K562 (cell line): Measurements from ENCODE around the gene PCF11. TPM values are rescaled to one million over a fixed set of nuclear protein-coding genes. Genes with fewer than 3 reads are reported as not detected.
A peak's percentile ranks its signal among the peaks of the same experiment; 100 is the strongest.

Experiments used
- CBX2 ChIP-seq: fragments of 200-600 bp; sonication (generic); IDR thresholded peaks from one replicate; pipeline ENCODE4 v1.6.1; 2012; ENCODE audit warnings: mild to moderate bottlenecking, low read length, inconsistent platforms; ENCODE audit not compliant: insufficient read depth, poor library complexity, severe bottlenecking
- CHD1 ChIP-seq: fragments of 200-600 bp; sonication (generic); IDR thresholded peaks from one replicate; pipeline ENCODE4 v1.6.1; 2012; ENCODE audit warnings: mild to moderate bottlenecking, moderate library complexity, low read length, inconsistent platforms
- CREM ChIP-seq: IDR thresholded peaks from 2 replicates; pipeline ENCODE4 v1.6.1; 2014; ENCODE audit warnings: antibody characterized with exemption, low read depth
- DIDO1 ChIP-seq: fragments of 450-650 bp; IDR thresholded peaks from 2 replicates; pipeline ENCODE4 v1.6.1; 2016; ENCODE audit warnings: low read depth, missing biosample characterization, missing genetic modification characterization
- HDAC6 ChIP-seq: IDR thresholded peaks from 2 replicates; pipeline ENCODE4 v1.6.1; 2012; ENCODE audit warnings: low read depth, mild to moderate bottlenecking, control low read depth, inconsistent platforms, low read length, moderate library complexity
- KAT7 ChIP-seq: sonication (generic); formaldehyde crosslinking; IDR thresholded peaks from 2 replicates; pipeline ENCODE4 v1.8.0; 2022; ENCODE audit warnings: missing genetic modification reagents, mild to moderate bottlenecking, borderline replicate concordance
- PYGO2 ChIP-seq: fragments of 450-650 bp; IDR thresholded peaks from 2 replicates; pipeline ENCODE4 v1.6.1; 2016; ENCODE audit warnings: mild to moderate bottlenecking, missing genetic modification characterization, moderate library complexity, missing compliant biosample characterization
- RCOR1 ChIP-seq, 2 experiments: IDR thresholded peaks; 2 replicates each; pipeline ENCODE4 v1.6.1; 2012; ENCODE audit warnings: low read depth in 2 of 2, low read length in 2 of 2, borderline replicate concordance in 1 of 2, improper control_type of control experiment in 1 of 2
- RHOXF2B ChIP-seq: fragments of 250-450 bp; sonication (Bioruptor Pico); conservative IDR thresholded peaks from 2 replicates; pipeline ENCODE4 v1.5.1; 2021
- RUNX1 ChIP-seq: sonication (generic); IDR thresholded peaks from 2 replicates; pipeline ENCODE4 v1.6.1; 2016; ENCODE audit warnings: antibody characterized with exemption, low read depth
- TAF9B ChIP-seq: fragments of 450-650 bp; IDR thresholded peaks from 2 replicates; pipeline ENCODE4 v1.6.1; 2018; ENCODE audit warnings: mild to moderate bottlenecking; ENCODE audit not compliant: partially characterized antibody
- ZKSCAN1 ChIP-seq: fragments of 150-350 bp; IDR thresholded peaks from 2 replicates; pipeline ENCODE4 v1.6.1; 2016; ENCODE audit warnings: low read depth, low read length
- ZNF354B ChIP-seq: fragments of 250-450 bp; sonication (Bioruptor Pico); IDR thresholded peaks from 2 replicates; pipeline ENCODE4 v1.4.0; 2020
- ZNF431 ChIP-seq: sonication (generic); formaldehyde crosslinking; IDR thresholded peaks from 2 replicates; pipeline ENCODE4 v1.8.0; 2022; ENCODE audit warnings: mild to moderate bottlenecking, missing genetic modification reagents
- ZNF436 ChIP-seq: fragments of 250-450, 450-650 bp; sonication (Bioruptor Pico); formaldehyde crosslinking; IDR thresholded peaks from 2 replicates; pipeline ENCODE4 v1.7.0; 2020; ENCODE audit warnings: mild to moderate bottlenecking
- polyA plus RNA-seq, 8 experiments: library from polyadenylated mRNA; depleted of rRNA in 4 of 8; stranded (reverse) in 5 of 8; unstranded in 3 of 8; fragments of >200 nt; fragmentation: Nextera tagmentation in 2 of 8; fragmentation: Illumina TruSeq in 1 of 8; extraction: Ambion mirVana in 2 of 8; extraction: Trizol in 1 of 8; gene quantifications; 2 replicates each; pipeline versions ENCODE4 v1.2.1 to v1.2.3, GENCODE V29; 2011 to 2014; ENCODE audit warnings: inconsistent platforms in 1 of 8, missing spikeins in 1 of 8
- total RNA-seq, 7 experiments: library from RNA; depleted of rRNA in 6 of 7; stranded (reverse); fragments of >200 nt in 6 of 7; fragmentation: Illumina TruSeq in 2 of 7; extraction: Trizol in 2 of 7; gene quantifications; 2 replicates each; pipeline versions ENCODE4 v1.2.1 to v1.2.3, GENCODE V29; 2011 to 2021; ENCODE audit warnings: low replicate concordance in 1 of 7
- TF ChIP-seq, protein P1 (sequence below): fragments of 250-450 bp; sonication (Bioruptor Pico); IDR thresholded peaks from 2 replicates; pipeline ENCODE4 v1.8.0; 2021; ENCODE audit warnings: mild to moderate bottlenecking, moderate library complexity
- TF ChIP-seq, protein P2 (sequence below), 2 experiments: fragments of 450-650 bp; formaldehyde crosslinking in 1 of 2; IDR thresholded peaks; 2 replicates each; pipeline versions ENCODE4 v1.4.0 to v1.6.1; 2014 to 2020; ENCODE audit warnings: mild to moderate bottlenecking in 2 of 2, borderline replicate concordance in 1 of 2, low read depth in 1 of 2
- TF ChIP-seq, protein P3 (sequence below): fragments of 250-450 bp; sonication (Bioruptor Pico); IDR thresholded peaks from 2 replicates; pipeline ENCODE4 v1.5.0; 2020; ENCODE audit warnings: mild to moderate bottlenecking

Gene PCF11
- total and polyA plus RNA-seq, 9 of the 15 experiments (the other 6 are each of a cell fraction or from before 2014, with no cell fraction given): 9.3 to 91.6 (median 54.4) TPM

DNA sequence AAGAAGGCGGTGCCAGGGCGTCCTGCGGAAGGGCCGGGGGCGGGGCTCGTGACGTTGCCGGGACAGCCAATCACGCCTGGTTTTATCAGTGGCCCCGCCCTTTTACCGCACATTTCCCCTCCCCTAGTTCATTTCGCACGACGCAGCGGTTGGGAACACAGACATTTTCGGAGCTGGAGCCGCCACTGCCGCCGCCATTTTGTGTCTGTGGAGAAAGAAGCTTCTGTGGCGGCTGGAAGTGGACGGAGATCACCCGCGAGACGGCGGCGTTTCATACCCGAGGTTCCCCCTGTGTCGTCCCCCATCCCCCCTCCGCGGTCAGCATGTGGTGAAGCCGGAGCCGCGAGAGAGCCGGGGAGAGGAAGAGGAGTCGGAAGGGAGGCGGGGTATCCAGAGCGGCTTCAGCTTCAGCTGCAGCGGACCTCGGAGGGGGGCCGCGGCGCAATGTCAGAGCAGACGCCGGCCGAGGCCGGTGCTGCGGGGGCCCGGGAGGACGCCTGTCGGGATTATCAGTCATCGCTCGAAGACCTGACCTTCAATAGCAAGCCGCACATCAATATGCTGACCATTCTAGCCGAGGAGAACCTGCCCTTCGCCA is at the start of gene PCF11 (continued):
- TF ChIP-seq RHOXF2B (0 out of 2 replicates have a peak, but pooled peaks have one; percentile 52), DIDO1 (tag) (no peak), KAT7 (no peak), RCOR1 (IDR thresholded peaks at IDR 0.05; ENCODE audit: borderline replicate concordance in 1 of 2, low read depth in 2 of 2, low read length in 2 of 2) (no peak), CBX2 (no peak), HDAC6 (no peak), CREM (0 out of 2 replicates have a peak, but pooled peaks have one; percentile 13), TAF9B (peak; percentile 98), ZNF431 (CRISPR knock-in tag) (no peak), CHD1 (no peak), ZNF436 (CRISPR knock-in tag) (no peak), ZNF354B (CRISPR knock-in tag) (no peak), PYGO2 (tag) (no peak), RUNX1 (no peak), ZKSCAN1 (no peak)
- TF ChIP-seq, protein P1, sequence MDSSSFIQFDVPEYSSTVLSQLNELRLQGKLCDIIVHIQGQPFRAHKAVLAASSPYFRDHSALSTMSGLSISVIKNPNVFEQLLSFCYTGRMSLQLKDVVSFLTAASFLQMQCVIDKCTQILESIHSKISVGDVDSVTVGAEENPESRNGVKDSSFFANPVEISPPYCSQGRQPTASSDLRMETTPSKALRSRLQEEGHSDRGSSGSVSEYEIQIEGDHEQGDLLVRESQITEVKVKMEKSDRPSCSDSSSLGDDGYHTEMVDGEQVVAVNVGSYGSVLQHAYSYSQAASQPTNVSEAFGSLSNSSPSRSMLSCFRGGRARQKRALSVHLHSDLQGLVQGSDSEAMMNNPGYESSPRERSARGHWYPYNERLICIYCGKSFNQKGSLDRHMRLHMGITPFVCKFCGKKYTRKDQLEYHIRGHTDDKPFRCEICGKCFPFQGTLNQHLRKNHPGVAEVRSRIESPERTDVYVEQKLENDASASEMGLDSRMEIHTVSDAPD (CRISPR knock-in tag): no peak
- TF ChIP-seq, protein P2, sequence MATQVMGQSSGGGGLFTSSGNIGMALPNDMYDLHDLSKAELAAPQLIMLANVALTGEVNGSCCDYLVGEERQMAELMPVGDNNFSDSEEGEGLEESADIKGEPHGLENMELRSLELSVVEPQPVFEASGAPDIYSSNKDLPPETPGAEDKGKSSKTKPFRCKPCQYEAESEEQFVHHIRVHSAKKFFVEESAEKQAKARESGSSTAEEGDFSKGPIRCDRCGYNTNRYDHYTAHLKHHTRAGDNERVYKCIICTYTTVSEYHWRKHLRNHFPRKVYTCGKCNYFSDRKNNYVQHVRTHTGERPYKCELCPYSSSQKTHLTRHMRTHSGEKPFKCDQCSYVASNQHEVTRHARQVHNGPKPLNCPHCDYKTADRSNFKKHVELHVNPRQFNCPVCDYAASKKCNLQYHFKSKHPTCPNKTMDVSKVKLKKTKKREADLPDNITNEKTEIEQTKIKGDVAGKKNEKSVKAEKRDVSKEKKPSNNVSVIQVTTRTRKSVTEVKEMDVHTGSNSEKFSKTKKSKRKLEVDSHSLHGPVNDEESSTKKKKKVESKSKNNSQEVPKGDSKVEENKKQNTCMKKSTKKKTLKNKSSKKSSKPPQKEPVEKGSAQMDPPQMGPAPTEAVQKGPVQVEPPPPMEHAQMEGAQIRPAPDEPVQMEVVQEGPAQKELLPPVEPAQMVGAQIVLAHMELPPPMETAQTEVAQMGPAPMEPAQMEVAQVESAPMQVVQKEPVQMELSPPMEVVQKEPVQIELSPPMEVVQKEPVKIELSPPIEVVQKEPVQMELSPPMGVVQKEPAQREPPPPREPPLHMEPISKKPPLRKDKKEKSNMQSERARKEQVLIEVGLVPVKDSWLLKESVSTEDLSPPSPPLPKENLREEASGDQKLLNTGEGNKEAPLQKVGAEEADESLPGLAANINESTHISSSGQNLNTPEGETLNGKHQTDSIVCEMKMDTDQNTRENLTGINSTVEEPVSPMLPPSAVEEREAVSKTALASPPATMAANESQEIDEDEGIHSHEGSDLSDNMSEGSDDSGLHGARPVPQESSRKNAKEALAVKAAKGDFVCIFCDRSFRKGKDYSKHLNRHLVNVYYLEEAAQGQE (IDR thresholded peaks at IDR 0.05; ENCODE audit: borderline replicate concordance): no peak
- TF ChIP-seq, protein P2 (CRISPR knock-in tag; IDR thresholded peaks at IDR 0.05; ENCODE audit: low read depth): no peak
- TF ChIP-seq, protein P3, sequence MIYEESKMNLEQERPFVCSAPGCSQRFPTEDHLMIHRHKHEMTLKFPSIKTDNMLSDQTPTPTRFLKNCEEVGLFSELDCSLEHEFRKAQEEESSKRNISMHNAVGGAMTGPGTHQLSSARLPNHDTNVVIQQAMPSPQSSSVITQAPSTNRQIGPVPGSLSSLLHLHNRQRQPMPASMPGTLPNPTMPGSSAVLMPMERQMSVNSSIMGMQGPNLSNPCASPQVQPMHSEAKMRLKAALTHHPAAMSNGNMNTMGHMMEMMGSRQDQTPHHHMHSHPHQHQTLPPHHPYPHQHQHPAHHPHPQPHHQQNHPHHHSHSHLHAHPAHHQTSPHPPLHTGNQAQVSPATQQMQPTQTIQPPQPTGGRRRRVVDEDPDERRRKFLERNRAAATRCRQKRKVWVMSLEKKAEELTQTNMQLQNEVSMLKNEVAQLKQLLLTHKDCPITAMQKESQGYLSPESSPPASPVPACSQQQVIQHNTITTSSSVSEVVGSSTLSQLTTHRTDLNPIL (CRISPR knock-in tag): no peak
